Stimulated activated CD8-positive, alpha-beta memory T cell treated with anti-CD3 and anti-CD28 coated beads, Interleukin-15, amount 100 ng/mL, for 48 hours (primary cell): Measurements from ENCODE around the gene CAMSAP3.

Source experiments
- DNase-seq, 2 donors: peaks; one replicate each; pipeline ENCODE4 v3.0.0-alpha.2; 2020; ENCODE audit warnings: low read depth in 2 of 2

CAMSAP3 gene

GRCh38 chr19:7631577-7631976 lies 35.9 kb downstream of the CAMSAP3 start:
- no peak for DNase-seq

GRCh38 chr19:7632340-7633203 lies 36.9 kb downstream of the CAMSAP3 start:
- DNase-seq, result no peak

GRCh38 chr19:7633698-7634097 lies 38.0 kb downstream of the CAMSAP3 start, which contains the start of gene PCP2:
Gene PCP2 (minus strand): TSS chr19:7633719. CDS start chr19:7633457, 262 bp downstream.
- no peak for DNase-seq

GRCh38 chr19:7635670-7636069 lies 40.0 kb downstream of the CAMSAP3 start:
- DNase-seq, result no peak

- DNase-seq, result no peak
These were observed 40.6 kb downstream of the CAMSAP3 start for GRCh38 chr19:7636317-7636690.

GRCh38 chr19:7636691-7637373 lies 41.2 kb downstream of the CAMSAP3 start, which contains the start of gene STXBP2:
Gene STXBP2 (plus strand): TSS chr19:7637110. CDS start chr19:7637150, 40 bp downstream.
- DNase-seq, result peak; percentile 81 to 82

GRCh38 chr19:7637374-7638256 lies 42.0 kb downstream of the CAMSAP3 start:
- DNase-seq, result no peak

GRCh38 chr19:7638802-7639465 lies 43.3 kb downstream of the CAMSAP3 start:
- DNase-seq, result no peak

GRCh38 chr19:7639863-7640348 lies 44.2 kb downstream of the CAMSAP3 start:
- DNase-seq, result no peak

- DNase-seq, result no peak
These were observed 45.1 kb downstream of the CAMSAP3 start for GRCh38 chr19:7640803-7641202.

- DNase-seq, result no peak
These were observed 45.9 kb downstream of the CAMSAP3 start for GRCh38 chr19:7641290-7642276.

- DNase-seq, result no peak
These were observed 46.8 kb downstream of the CAMSAP3 start for GRCh38 chr19:7642295-7643030.

- DNase-seq, result no peak
These were observed 47.4 kb downstream of the CAMSAP3 start for GRCh38 chr19:7643031-7643415.

- peak in 1 of 2 donors; percentile 22 for DNase-seq
These were observed 48.2 kb downstream of the CAMSAP3 start for GRCh38 chr19:7643629-7644549.

GRCh38 chr19:7644550-7644877 lies 48.9 kb downstream of the CAMSAP3 start:
- no peak for DNase-seq

GRCh38 chr19:7645163-7645562 lies 49.5 kb downstream of the CAMSAP3 start:
- no peak for DNase-seq

GRCh38 chr19:7645656-7646425 lies 50.2 kb downstream of the CAMSAP3 start:
- DNase-seq, result no peak

- no peak for DNase-seq
These were observed 50.7 kb downstream of the CAMSAP3 start for GRCh38 chr19:7646426-7646700.
